GM10248 (cell line): ENCODE data around the gene SCFD2.
"Not testable (repeated sequence)": the region's sequence is repeated elsewhere in the genome, so short reads cannot be mapped to it uniquely, and the experiment has no call there.

ENCODE experiments used
- CTCF ChIA-PET: fragments of 300-600 bp; sonication (Branson Sonifier 250); formaldehyde crosslinking; extraction: SDS; loops from one replicate; lab custom pipeline; 2021; ENCODE audit warnings: antibody characterized with exemption; lab: Yijun Ruan, JAX
- POLR2A ChIA-PET: fragments of 350-650 bp; sonication (Branson Sonifier 250); formaldehyde crosslinking; extraction: SDS; loops from one replicate; lab custom pipeline; 2020; ENCODE audit warnings: antibody characterized with exemption; lab: Yijun Ruan, JAX
- DNase-seq: peaks from one replicate; pipeline ENCODE4 v3.0.0; 2012; ENCODE audit errors: extremely low spot score
- TF ChIP-seq, protein P1 (sequence below): IDR thresholded peaks from 2 replicates; pipeline ENCODE4 v1.5.1; 2012; ENCODE audit warnings: mild to moderate bottlenecking, low read depth; ENCODE audit errors: extremely low read depth, missing control alignments, control extremely low read depth

SCFD2 gene

DNA sequence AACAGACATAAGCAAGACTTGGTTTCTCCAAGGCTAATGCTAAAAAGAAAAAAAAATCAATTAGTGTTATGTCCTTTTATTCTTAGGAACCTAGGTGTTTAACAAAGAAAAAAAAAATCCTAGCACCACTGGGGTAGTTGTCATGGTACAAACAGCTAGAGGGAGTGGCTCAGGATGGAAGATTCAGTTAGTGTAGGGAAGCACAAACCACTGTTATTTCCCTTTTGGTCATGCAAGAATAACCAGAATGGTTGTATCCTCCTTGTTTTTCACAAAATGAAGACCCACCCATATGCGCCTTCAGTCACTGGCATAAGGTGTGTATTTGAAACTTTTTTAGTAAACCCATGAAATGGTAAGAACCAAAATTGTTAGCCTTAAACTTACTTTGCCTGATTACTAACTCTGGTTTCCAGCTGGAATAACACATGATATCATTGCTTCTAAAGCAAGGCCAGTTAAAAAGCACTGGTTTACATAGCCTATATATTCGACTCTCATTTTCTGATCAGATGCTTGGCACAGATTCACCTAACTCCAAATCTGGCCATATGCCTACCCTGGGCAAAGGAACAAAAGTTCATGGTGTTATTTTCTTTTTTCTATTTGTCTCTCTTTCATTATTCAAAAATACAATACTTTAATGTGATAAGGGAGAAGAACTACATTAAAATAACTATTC, 132.6 kb downstream of the SCFD2 start:
- POLR2A ChIA-PET = no interaction called here
- CTCF ChIA-PET = no interaction called here
- TF ChIP-seq, protein P1, sequence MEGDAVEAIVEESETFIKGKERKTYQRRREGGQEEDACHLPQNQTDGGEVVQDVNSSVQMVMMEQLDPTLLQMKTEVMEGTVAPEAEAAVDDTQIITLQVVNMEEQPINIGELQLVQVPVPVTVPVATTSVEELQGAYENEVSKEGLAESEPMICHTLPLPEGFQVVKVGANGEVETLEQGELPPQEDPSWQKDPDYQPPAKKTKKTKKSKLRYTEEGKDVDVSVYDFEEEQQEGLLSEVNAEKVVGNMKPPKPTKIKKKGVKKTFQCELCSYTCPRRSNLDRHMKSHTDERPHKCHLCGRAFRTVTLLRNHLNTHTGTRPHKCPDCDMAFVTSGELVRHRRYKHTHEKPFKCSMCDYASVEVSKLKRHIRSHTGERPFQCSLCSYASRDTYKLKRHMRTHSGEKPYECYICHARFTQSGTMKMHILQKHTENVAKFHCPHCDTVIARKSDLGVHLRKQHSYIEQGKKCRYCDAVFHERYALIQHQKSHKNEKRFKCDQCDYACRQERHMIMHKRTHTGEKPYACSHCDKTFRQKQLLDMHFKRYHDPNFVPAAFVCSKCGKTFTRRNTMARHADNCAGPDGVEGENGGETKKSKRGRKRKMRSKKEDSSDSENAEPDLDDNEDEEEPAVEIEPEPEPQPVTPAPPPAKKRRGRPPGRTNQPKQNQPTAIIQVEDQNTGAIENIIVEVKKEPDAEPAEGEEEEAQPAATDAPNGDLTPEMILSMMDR = no peak
- no peak for DNase-seq

DNA sequence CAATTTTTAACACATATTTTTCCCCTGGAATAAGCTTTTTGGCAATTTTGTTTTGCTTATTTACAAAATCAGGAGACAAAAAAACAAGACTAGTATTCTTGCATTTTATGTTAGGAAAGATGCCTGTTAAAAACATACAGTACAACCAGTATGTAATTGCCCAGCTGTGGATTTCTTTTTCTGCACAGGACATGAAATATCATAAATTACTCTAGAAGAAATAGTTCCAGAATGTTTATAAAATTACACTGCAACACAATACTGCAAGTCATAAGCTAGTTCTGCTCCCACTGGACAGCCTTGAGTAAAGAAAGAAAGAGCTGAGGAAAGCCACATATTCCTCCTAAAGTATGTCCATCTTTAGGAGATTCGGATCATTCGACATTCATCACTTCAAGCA, 133.5 kb downstream of the SCFD2 start:
- no peak for DNase-seq
- CTCF ChIA-PET = interaction anchor here (1.1 kb wide), 1 partner anchor 8 kb away, joined by 5 read pairs; no protein-coding TSS in a partner anchor
- POLR2A ChIA-PET = no interaction called here
- TF ChIP-seq, protein P1 = no peak

DNA sequence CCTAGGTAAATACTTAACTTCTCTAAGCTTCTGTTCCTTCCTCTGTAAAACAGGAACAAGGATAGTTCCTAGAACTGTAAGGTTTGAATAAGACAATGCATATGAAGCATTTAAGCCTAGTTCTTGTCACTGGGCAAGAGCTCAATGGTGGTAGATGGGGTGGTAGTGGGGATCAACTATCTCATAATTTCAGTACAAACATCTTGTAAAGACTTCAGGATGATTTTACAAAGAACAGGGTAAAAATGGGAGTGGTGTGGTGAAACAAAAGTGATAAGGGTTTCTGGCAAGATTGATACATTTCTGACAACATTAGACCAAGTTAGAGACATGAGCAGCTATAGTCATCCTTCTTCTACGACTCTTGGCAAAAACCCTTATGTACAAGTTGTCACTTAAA, 137.8 kb downstream of the SCFD2 start:
- no peak for DNase-seq
- TF ChIP-seq, protein P1 = no peak
- ChIA-PET POLR2A (no interaction called here), CTCF (no interaction called here)

DNA sequence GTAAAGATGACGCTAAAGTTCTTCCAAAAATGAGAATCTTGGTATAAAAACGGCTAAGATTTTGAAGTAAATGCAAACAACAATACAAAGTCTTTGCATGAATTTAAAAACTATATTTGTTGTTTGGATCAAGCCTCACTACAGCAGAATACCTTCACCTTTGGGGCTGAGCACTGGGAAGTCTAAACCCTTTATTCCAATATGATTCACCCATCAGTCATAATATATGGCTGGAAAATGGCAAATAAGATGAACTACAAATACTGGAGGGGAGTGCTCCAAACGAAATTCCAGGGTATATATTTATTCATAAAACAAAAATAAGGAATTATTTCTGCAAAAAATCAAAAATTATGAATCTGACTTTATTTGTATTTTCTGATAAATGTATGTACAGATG, 138.4 kb downstream of the SCFD2 start:
- ChIA-PET CTCF (no interaction called here), POLR2A (no interaction called here)
- DNase-seq = no peak
- TF ChIP-seq, protein P1 = no peak

DNA sequence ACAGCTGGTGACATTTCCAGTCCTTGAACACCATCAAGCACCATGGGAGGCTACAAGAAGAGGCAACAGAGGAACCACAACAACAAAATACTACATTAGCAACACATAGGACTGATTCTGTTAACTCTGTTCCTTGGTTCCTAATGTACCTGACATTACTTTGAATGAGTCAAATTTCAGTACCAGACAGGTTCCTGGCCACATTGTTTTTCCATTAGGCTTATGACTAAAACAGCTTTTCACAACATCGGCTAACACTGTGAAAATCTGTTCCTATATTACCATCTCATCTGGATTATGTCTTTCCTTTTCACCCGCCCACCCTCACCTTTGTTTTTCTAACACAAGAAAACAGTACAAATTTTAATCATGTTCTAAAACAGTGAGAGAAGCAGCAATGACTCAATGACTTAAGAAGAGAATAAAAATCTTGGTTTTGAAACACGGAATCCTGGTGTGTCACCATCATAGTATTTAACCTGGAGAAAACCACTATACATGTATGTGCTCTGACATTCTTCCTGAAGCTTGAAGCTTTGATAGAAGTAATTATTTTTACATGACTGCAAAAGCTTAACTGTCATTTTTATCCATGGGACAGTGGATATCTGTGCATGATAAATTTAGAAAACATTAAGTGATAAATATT, 143.9 kb downstream of the SCFD2 start:
- POLR2A ChIA-PET = no interaction called here
- TF ChIP-seq, protein P1 = no peak
- CTCF ChIA-PET = interaction anchor here (2.0 kb wide), 1 partner anchor 10 kb away, joined by 5 read pairs; no protein-coding TSS in a partner anchor
- DNase-seq = no peak

DNA sequence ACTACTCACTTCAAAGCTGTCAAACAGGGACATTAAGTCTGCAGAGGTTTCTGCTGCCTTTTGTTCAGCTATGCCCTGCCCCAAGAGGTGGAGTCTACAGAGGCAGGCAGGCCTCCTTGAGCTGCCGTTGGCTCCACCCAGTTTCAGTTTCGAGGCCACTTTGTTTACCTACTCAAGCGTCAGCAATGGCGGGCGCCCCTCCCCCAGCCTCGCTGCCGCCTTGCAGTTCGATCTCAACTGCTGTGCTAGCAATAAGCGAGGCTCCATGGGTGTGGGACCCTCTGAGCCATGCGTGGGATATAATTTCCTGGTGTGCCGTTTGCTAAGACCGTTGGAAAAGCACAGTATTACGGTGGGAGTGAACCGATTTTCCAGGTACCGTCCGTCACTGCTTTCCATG, 146.7 kb downstream of the SCFD2 start:
- CTCF ChIA-PET, POLR2A ChIA-PET: not testable (repeated sequence)

DNA sequence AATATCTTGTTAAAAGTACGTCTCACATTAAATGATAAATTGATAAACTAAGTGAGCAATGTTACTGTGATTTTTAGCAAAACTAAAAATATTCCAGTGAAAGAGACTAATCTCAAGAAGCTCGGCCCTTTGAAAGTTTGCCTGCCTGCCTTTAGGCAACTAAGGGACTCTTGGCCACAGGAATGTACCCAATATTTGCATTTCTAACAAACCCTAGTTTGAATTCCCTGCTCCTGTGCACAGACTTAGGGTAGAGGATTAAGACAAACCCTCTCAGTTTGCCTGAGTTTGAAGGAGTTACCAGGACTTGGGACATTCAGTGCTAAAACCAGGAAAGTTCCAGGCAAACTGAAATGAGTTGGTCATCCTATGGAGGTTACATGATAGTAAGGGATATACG, 157.1 kb downstream of the SCFD2 start:
- CTCF ChIA-PET = interaction anchor here (1.2 kb wide), 1 partner anchor 9 kb away, joined by 3 read pairs; no protein-coding TSS in a partner anchor
- no peak for DNase-seq
- POLR2A ChIA-PET = no interaction called here
- TF ChIP-seq, protein P1 = no peak

More for the DNA sequence above, 146.7 kb downstream of the SCFD2 start:
- DNase-seq = not testable (repeated sequence)
